IMR-90 (cell line): ENCODE results near the gene H2AZ1. TPM values are rescaled to one million over a fixed set of nuclear protein-coding genes. Genes with fewer than 3 reads are reported as not detected.

Experiments used
- ATAC-seq: fragments of 200-7000 bp; cut with Tn5 transposase; 2 replicates; pipeline ENCODE4 v1.9.1; 2020; ENCODE audit warnings: low read depth, mild to moderate bottlenecking, moderate library complexity
- BruUV-seq: library from RNA; stranded (reverse); fragments of 400-500 nt; replicated peaks from 2 replicates; lab custom pipeline; 2021; lab: Mats Ljungman, UMichigan
- CTCF ChIA-PET: fragments of 300-600 bp; formaldehyde crosslinking; extraction: SDS; loops from one replicate; lab custom pipeline; 2021; ENCODE audit warnings: antibody characterized with exemption; lab: Yijun Ruan, JAX
- POLR2A ChIA-PET: fragments of 300-600 bp; sonication (Branson Sonifier 250); formaldehyde crosslinking; loops from one replicate; lab custom pipeline; 2022; ENCODE audit warnings: antibody characterized with exemption; ENCODE audit not compliant: unreplicated experiment; lab: Charles Lee
- DNase-seq: peaks from one replicate; pipeline ENCODE4 v3.0.0; 2013
- H2AFZ ChIP-seq: replicated peaks from 2 replicates; pipeline ENCODE3; 2013; ENCODE audit warnings: low read length, mild to moderate bottlenecking; ENCODE audit not compliant: poor library complexity
- H2AK5ac ChIP-seq: 2 replicates; pipeline ENCODE4 v1.6.1; 2013; ENCODE audit warnings: low read depth, low read length, inconsistent platforms
- H2AK9ac ChIP-seq: replicated peaks from 2 replicates; pipeline ENCODE3; 2013; ENCODE audit warnings: mild to moderate bottlenecking, low read depth, low read length, moderate library complexity; ENCODE audit not compliant: poor library complexity
- H2BK120ac ChIP-seq: 2 replicates; pipeline ENCODE4 v1.6.1; 2013; ENCODE audit warnings: low read depth, low read length, inconsistent platforms
- H2BK15ac ChIP-seq: 3 replicates; pipeline ENCODE4 v1.6.1; 2013; ENCODE audit warnings: low read depth, low read length, inconsistent platforms
- H2BK20ac ChIP-seq: 2 replicates; pipeline ENCODE4 v1.6.1; 2013; ENCODE audit warnings: low read depth, mild to moderate bottlenecking, inconsistent platforms, low read length, moderate library complexity
- H2BK5ac ChIP-seq: 2 replicates; pipeline ENCODE4 v1.6.1; 2013; ENCODE audit warnings: mild to moderate bottlenecking, low read depth, low read length, inconsistent platforms; ENCODE audit not compliant: poor library complexity, severe bottlenecking
- H3K14ac ChIP-seq: replicated peaks from 2 replicates; pipeline ENCODE4 v1.6.1; 2013; ENCODE audit warnings: low read depth, low read length, inconsistent platforms
- H3K18ac ChIP-seq: 2 replicates; pipeline ENCODE4 v1.6.1; 2013; ENCODE audit warnings: low read depth, low read length, control low read depth
- H3K23ac ChIP-seq: 2 replicates; pipeline ENCODE4 v1.6.1; 2013; ENCODE audit warnings: low read depth, low read length, inconsistent platforms
- H3K27ac ChIP-seq: 2 replicates; pipeline ENCODE4 v1.5.1; 2013; ENCODE audit warnings: mild to moderate bottlenecking, control low read depth, low read length; ENCODE audit not compliant: insufficient read depth
- H3K27me3 ChIP-seq: 2 replicates; pipeline ENCODE4 v1.6.1; 2013; ENCODE audit warnings: low read length; ENCODE audit not compliant: control insufficient read depth, insufficient read depth
- H3K36me3 ChIP-seq: 2 replicates; pipeline ENCODE4 v1.6.1; 2013; ENCODE audit warnings: low read length, mixed read lengths; ENCODE audit not compliant: control insufficient read depth, insufficient read depth
- H3K4ac ChIP-seq: 2 replicates; pipeline ENCODE4 v1.6.1; 2013; ENCODE audit warnings: low read depth, low read length, inconsistent platforms
- H3K4me1 ChIP-seq: 2 replicates; pipeline ENCODE4 v1.6.1; 2013; ENCODE audit warnings: low read length, mixed read lengths; ENCODE audit not compliant: control insufficient read depth, insufficient read depth
- H3K4me2 ChIP-seq: 2 replicates; pipeline ENCODE4 v1.6.1; 2013; ENCODE audit warnings: low read depth, mild to moderate bottlenecking, control low read depth, low read length, moderate library complexity
- H3K4me3 ChIP-seq: 2 replicates; pipeline ENCODE4 v1.5.1; 2013; ENCODE audit warnings: low read depth, mild to moderate bottlenecking, control low read depth, low read length, moderate library complexity; ENCODE audit not compliant: insufficient read depth
- H3K56ac ChIP-seq: 2 replicates; pipeline ENCODE4 v1.6.1; 2013; ENCODE audit warnings: low read length, inconsistent platforms; ENCODE audit not compliant: insufficient read depth; ENCODE audit errors: extremely low read depth
- H3K79me1 ChIP-seq, 2 experiments: 2 replicates each; pipeline ENCODE4 v1.6.1; 2013; ENCODE audit warnings: low read length in 2 of 2, inconsistent platforms in 1 of 2, low read depth in 1 of 2
- H3K9ac ChIP-seq: 2 replicates; pipeline ENCODE4 v1.6.1; 2013; ENCODE audit warnings: low read depth, low read length, control low read depth
- H3K9me1 ChIP-seq: 2 replicates; pipeline ENCODE4 v1.6.1; 2013; ENCODE audit warnings: low read length, inconsistent platforms; ENCODE audit not compliant: insufficient read depth
- H3K9me3 ChIP-seq: 2 replicates; pipeline ENCODE4 v1.6.1; 2013; ENCODE audit warnings: low read length; ENCODE audit not compliant: control insufficient read depth, insufficient read depth
- H4K20me1 ChIP-seq: 2 replicates; pipeline ENCODE4 v1.6.1; 2013; ENCODE audit warnings: low read length, inconsistent platforms; ENCODE audit not compliant: insufficient read depth
- H4K5ac ChIP-seq: 2 replicates; pipeline ENCODE4 v1.6.1; 2013; ENCODE audit warnings: mild to moderate bottlenecking, low read depth, low read length, control low read depth
- H4K8ac ChIP-seq, 2 experiments: 2 replicates each; pipeline ENCODE4 v1.6.1; 2013; ENCODE audit warnings: low read depth in 2 of 2, low read length in 2 of 2, control low read depth in 1 of 2, inconsistent platforms in 1 of 2
- H4K91ac ChIP-seq: 2 replicates; pipeline ENCODE4 v1.6.1; 2013; ENCODE audit warnings: low read depth, low read length, inconsistent platforms; ENCODE audit not compliant: insufficient read depth
- BHLHE40 ChIP-seq: fragments of 150-350 bp; IDR thresholded peaks from 2 replicates; pipeline ENCODE4 v1.6.1; 2016; ENCODE audit warnings: mild to moderate bottlenecking, low read depth, low read length
- CEBPB ChIP-seq: IDR thresholded peaks from 2 replicates; pipeline ENCODE4 v1.6.1; 2012; ENCODE audit warnings: low read depth, low read length, improper control_type of control experiment
- CHD1 ChIP-seq: IDR thresholded peaks from 2 replicates; pipeline ENCODE4 v1.6.1; 2012; ENCODE audit warnings: low read depth, low read length, improper control_type of control experiment
- CTCF ChIP-seq: conservative IDR thresholded peaks from 2 replicates; pipeline ENCODE4 v1.5.1; 2012; ENCODE audit warnings: mild to moderate bottlenecking, low read depth, low read length, improper control_type of control experiment
- ELK1 ChIP-seq: fragments of 150-350 bp; IDR thresholded peaks from 2 replicates; pipeline ENCODE4 v1.6.1; 2016; ENCODE audit warnings: low read depth, mild to moderate bottlenecking, low read length, moderate library complexity, borderline replicate concordance
- FOS ChIP-seq: fragments of 150-350 bp; IDR thresholded peaks from 2 replicates; pipeline ENCODE4 v1.6.1; 2016; ENCODE audit warnings: low read depth, low read length
- MAFK ChIP-seq: IDR thresholded peaks from 2 replicates; pipeline ENCODE4 v1.6.1; 2012; ENCODE audit warnings: low read depth, low read length, improper control_type of control experiment
- MAZ ChIP-seq: IDR thresholded peaks from 2 replicates; pipeline ENCODE4 v1.6.1; 2012; ENCODE audit warnings: low read depth, mild to moderate bottlenecking, low read length, improper control_type of control experiment, moderate library complexity, borderline replicate concordance
- MXI1 ChIP-seq: IDR thresholded peaks from 2 replicates; pipeline ENCODE4 v1.6.1; 2012; ENCODE audit warnings: low read depth, mild to moderate bottlenecking, low read length, moderate library complexity, borderline replicate concordance
- NFE2L2 ChIP-seq: fragments of 150-350 bp; IDR thresholded peaks from 2 replicates; pipeline ENCODE4 v1.6.1; 2016; ENCODE audit warnings: low read depth, mild to moderate bottlenecking, low read length
- POLR2A ChIP-seq: IDR thresholded peaks from 2 replicates; pipeline ENCODE4 v1.6.1; 2012; ENCODE audit warnings: mild to moderate bottlenecking, low read depth, low read length
- RCOR1 ChIP-seq: IDR thresholded peaks from 2 replicates; pipeline ENCODE4 v1.6.1; 2012; ENCODE audit warnings: mild to moderate bottlenecking, low read length, improper control_type of control experiment; ENCODE audit not compliant: insufficient replicate concordance
- RFX5 ChIP-seq: IDR thresholded peaks from 2 replicates; pipeline ENCODE4 v1.8.0; 2012; ENCODE audit warnings: low read depth, mild to moderate bottlenecking, low read length, moderate library complexity
- SMC3 ChIP-seq: fragments of 150-350 bp; IDR thresholded peaks from 2 replicates; pipeline ENCODE4 v1.6.1; 2016; ENCODE audit warnings: low read depth, mild to moderate bottlenecking, antibody characterized with exemption, low read length, moderate library complexity
- USF2 ChIP-seq: fragments of 150-350 bp; IDR thresholded peaks from 2 replicates; pipeline ENCODE4 v1.6.1; 2017; ENCODE audit warnings: mild to moderate bottlenecking, antibody characterized with exemption, low read length, low read depth
- WGBS, 2 experiments: methylation state at CpG; one replicate each; pipeline versions ENCODE4 v1.1.5 to v1.1.7; 2013; ENCODE audit warnings: missing lambda C conversion rate in 2 of 2; ENCODE audit not compliant: insufficient read length in 1 of 2; ENCODE audit errors: extremely low coverage in 2 of 2; 5-methylcytosine and 5-hydroxymethylcytosine counted together
- dilution Hi-C: fragments of 300-500 bp; cut with HindIII; formaldehyde crosslinking; loops from one replicate; pipeline ENCODE4 v1.14.3; 2018; ENCODE audit warnings: low sequenced_read_pairs; ENCODE audit not compliant: unreplicated experiment
- in situ Hi-C: fragments of 300-500 bp; cut with MboI; formaldehyde crosslinking; loops from 3 replicates; pipeline ENCODE4 v1.14.3; 2019; ENCODE audit warnings: low sequenced_read_pairs, inconsistent platforms, mixed read lengths
- intact Hi-C: fragments of 100-400 bp; cut with micrococcal nuclease; formaldehyde crosslinking; loops from 2 replicates; pipeline ENCODE4 v1.10.0; 2022
- polyA plus RNA-seq, 3 experiments: library from polyadenylated mRNA; depleted of rRNA; stranded (reverse); fragments of >200 nt; gene quantifications; 2 replicates each; pipeline ENCODE4 v1.2.3, GENCODE V29; 2012; ENCODE audit warnings: low replicate concordance in 1 of 3
- total RNA-seq: library from RNA; depleted of rRNA; stranded (reverse); fragments of >200 nt; gene quantifications from 2 replicates; pipeline ENCODE4 v1.2.3, GENCODE V29; 2012

The H2AZ1 gene
- total and polyA plus RNA-seq, 2 of the 4 experiments (the other 2 are of a cell fraction): 456 to 1,129 TPM

- in situ Hi-C loops: no loop called here
- no peak overlapping the region for H3K14ac ChIP-seq
These were observed 34.6 kb downstream of the H2AZ1 start for GRCh38 chr4:99915449-99915848.

More at GRCh38 chr4:99915449-99915848, 34.6 kb downstream of the H2AZ1 start:
- Histone ChIP-seq H2BK5ac (no peak overlapping the region), H2AK9ac (no peak overlapping the region), H3K9me3 (no peaks in the 10 kb centered on the region), H4K91ac (no peak overlapping the region), H3K4me2 (no peak overlapping the region), H3K79me1 (peaks cover 6 to 9% of the 10 kb centered on the region in 2 experiments), H3K27me3 (no peaks in the 10 kb centered on the region), H2BK15ac (no peak overlapping the region), H4K20me1 (no peaks in the 10 kb centered on the region), H2AFZ (no peak overlapping the region), H3K18ac (no peak overlapping the region), H3K36me3 (peaks cover 14% of the 10 kb centered on the region), H3K56ac (no peak overlapping the region), H3K27ac (no peak overlapping the region), H2AK5ac (no peak overlapping the region), H2BK120ac (no peak overlapping the region), H3K9me1 (0 out of 2 replicates have a peak, but pooled peaks cover 4% of the 10 kb centered on the region), H3K9ac (no peak overlapping the region), H3K23ac (no peak overlapping the region), H3K4me1 (no peaks in the 10 kb centered on the region), H4K5ac (no peak overlapping the region), H3K4me3 (no peak overlapping the region), H2BK20ac (no peak overlapping the region), H3K4ac (no peak overlapping the region), H4K8ac (no peak overlapping the region)
- POLR2A ChIA-PET: no interaction called here
- dilution Hi-C loops: no loop called here
- peak; percentile 7 for DNase-seq
- intact Hi-C loops: no loop called here
- TF ChIP-seq NFE2L2: no peak
- TF ChIP-seq POLR2A: no peak
- no peak for TF ChIP-seq BHLHE40
- no peak for TF ChIP-seq USF2
- TF ChIP-seq CTCF: no peak
- no peak for TF ChIP-seq MAFK
- TF ChIP-seq FOS: no peak
- TF ChIP-seq MAZ: no peak
- TF ChIP-seq SMC3: no peak
- no peak for TF ChIP-seq CHD1
- TF ChIP-seq CEBPB: no peak
- no peak for TF ChIP-seq ELK1
- no peak for TF ChIP-seq RFX5
- no peak for TF ChIP-seq MXI1
- TF ChIP-seq RCOR1: no peak
- BruUV-seq: no TSS peak
- no peak for ATAC-seq
- CTCF ChIA-PET: no interaction called here
- no CpG with 5 or more reads among the region's 2 CpGs for WGBS, 2 experiments
